Mucosa of stomach (tissue), 1 donor: ENCODE results near the gene CDH16.
A peak's percentile ranks its signal among the peaks of the same experiment; 100 is the strongest.
"Not testable (repeated sequence)": the region's sequence is repeated elsewhere in the genome, so short reads cannot be mapped to it uniquely, and the experiment has no call there.

ENCODE experiments used
- H3K27me3 ChIP-seq: one replicate; pipeline ENCODE4 v1.7.0; 2013; ENCODE audit warnings: mild to moderate bottlenecking, low read length; ENCODE audit not compliant: control insufficient read depth, insufficient read depth
- H3K36me3 ChIP-seq: one replicate; pipeline ENCODE4 v1.7.0; 2013; ENCODE audit warnings: low read length; ENCODE audit not compliant: control insufficient read depth, insufficient read depth
- H3K4me1 ChIP-seq: one replicate; pipeline ENCODE4 v1.7.0; 2013; ENCODE audit warnings: mild to moderate bottlenecking, low read length; ENCODE audit not compliant: control insufficient read depth, insufficient read depth
- H3K4me3 ChIP-seq: one replicate; pipeline ENCODE4 v1.7.0; 2013; ENCODE audit warnings: low read length
- H3K9ac ChIP-seq: one replicate; pipeline ENCODE4 v1.7.0; 2013; ENCODE audit warnings: mild to moderate bottlenecking, low read length, moderate library complexity
- H3K9me3 ChIP-seq: one replicate; pipeline ENCODE4 v1.7.0; 2013; ENCODE audit warnings: mild to moderate bottlenecking, low read length, moderate library complexity; ENCODE audit not compliant: control insufficient read depth
- donor health status: Pancreatic carcinoma.

Gene CDH16

DNA sequence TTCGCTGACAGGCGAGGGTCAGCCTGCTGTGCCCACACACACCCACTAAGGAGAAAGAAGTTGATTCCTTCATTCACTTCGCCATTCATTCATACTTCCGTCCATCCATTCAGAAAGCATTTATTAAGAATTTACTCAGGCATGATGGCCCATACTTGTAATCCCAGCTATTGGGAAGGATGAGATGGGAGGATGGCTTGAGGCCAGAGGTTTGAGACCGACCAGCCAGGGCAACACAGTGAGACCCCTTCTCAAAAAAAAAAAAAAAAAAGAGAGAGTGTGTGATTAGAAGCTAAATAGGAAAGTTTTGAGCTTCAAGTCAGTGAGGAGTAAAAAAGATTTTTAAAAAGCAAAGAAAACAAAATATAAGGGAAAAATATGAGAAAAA, 25.4 kb upstream of the CDH16 start:
- no peak overlapping the region for H3K9ac ChIP-seq
- no peak overlapping the region for H3K4me3 ChIP-seq
- H3K4me1 ChIP-seq = peaks cover 9% of the 10 kb centered on the region
- no peaks in the 10 kb centered on the region for H3K9me3 ChIP-seq
- H3K27me3 ChIP-seq = peaks cover 10% of the 10 kb centered on the region
- H3K36me3 ChIP-seq = peaks cover 19% of the 10 kb centered on the region

DNA sequence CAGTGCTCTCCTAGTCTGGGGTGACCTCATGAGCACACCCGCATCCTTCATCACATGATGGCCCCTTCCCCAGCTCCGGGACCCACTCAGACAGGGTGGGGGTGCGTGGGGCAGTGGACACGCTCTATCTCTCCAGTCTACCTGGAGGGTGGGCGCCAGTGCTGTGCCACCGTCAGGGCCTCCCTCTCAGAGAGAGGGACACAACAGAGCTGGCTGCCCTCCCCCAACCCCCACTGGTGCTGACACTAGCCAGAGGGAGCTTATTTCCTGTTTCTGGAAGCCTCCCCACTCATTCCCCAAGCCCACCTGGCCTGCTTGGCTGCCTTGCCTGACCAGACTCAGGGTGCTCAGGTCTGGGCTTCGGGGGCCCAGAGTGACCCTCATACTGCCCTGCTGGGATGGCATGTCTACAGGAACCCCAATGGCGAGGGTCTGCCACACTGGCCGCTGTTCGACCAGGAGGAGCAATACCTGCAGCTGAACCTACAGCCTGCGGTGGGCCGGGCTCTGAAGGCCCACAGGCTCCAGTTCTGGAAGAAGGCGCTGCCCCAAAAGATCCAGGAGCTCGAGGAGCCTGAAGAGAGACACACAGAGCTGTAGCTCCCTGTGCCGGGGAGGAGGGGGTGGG, 24.9 kb upstream of the CDH16 start:
- Histone ChIP-seq H3K4me3 (no peak overlapping the region), H3K27me3 (peaks cover 5% of the 10 kb centered on the region), H3K9ac (no peak overlapping the region), H3K36me3 (peaks cover 19% of the 10 kb centered on the region), H3K9me3 (no peaks in the 10 kb centered on the region), H3K4me1 (peaks cover 4% of the 10 kb centered on the region)

DNA sequence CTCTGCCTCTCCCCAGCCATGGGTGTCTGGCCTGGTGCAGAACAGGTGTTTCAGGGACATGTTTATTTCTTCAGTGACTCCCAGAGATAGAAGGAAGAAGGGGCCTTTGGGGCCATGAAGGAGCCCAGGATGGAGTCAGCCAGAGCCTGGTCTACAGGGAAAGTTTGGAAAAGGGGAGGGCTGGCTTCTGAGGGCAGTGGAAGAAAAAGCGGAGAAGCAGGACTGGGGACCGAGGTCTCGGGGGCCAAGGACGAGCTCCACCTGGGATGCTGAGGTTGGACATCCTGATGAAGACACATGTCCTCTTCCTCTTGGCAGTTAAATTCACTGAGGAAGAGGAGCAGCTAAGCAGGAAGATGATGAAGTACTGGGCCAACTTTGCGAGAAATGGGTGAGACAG, 24.3 kb upstream of the CDH16 start:
- H3K9me3 ChIP-seq = no peaks in the 10 kb centered on the region
- peaks cover 21% of the 10 kb centered on the region for H3K36me3 ChIP-seq

DNA sequence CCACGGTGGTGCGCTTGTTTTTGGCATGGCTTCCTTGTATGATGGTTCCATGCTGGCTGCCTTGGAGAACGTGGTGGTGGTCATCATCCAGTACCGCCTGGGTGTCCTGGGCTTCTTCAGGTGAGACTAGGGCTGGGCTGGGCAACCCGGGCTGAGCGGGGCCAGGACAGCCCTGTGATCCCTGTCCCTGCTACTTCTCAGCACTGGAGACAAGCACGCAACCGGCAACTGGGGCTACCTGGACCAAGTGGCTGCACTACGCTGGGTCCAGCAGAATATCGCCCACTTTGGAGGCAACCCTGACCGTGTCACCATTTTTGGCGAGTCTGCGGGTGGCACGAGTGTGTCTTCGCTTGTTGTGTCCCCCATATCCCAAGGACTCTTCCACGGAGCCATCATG, 21.6 kb upstream of the CDH16 start:
- no peak overlapping the region for H3K4me3 ChIP-seq
- H3K9ac ChIP-seq = no peak overlapping the region
- peaks cover 25% of the 10 kb centered on the region for H3K36me3 ChIP-seq
- peaks cover 29% of the 10 kb centered on the region for H3K4me1 ChIP-seq
- H3K27me3 ChIP-seq = no peaks in the 10 kb centered on the region
- H3K9me3 ChIP-seq = no peaks in the 10 kb centered on the region

More for the DNA sequence above, 24.3 kb upstream of the CDH16 start:
- Histone ChIP-seq H3K27me3 (no peaks in the 10 kb centered on the region), H3K4me3 (no peak overlapping the region), H3K4me1 (peaks cover 2% of the 10 kb centered on the region), H3K9ac (no peak overlapping the region)

DNA sequence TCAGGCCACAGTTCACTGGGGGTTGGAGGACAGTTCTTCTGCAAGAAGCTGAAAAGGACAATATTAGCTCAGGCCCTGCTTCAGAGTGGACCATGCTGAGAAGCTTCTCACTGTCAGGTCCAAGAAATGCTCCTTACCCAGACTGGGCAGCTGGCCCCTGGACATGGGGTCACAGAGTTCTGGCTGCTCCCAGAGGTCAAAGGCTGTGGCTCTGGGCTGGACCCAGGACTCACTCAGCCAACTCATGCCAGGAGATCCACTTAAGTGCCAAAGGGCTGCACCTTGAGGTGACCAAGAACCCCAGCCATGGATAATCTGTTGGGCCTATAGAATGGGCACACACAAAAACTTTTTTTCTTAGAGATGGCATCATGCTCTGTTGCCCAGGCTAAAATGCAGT, 20.7 kb upstream of the CDH16 start:
- Histone ChIP-seq H3K9ac (no peak overlapping the region), H3K4me3 (no peak overlapping the region), H3K27me3 (no peaks in the 10 kb centered on the region), H3K36me3 (peaks cover 25% of the 10 kb centered on the region), H3K4me1 (peaks cover 32% of the 10 kb centered on the region), H3K9me3 (no peaks in the 10 kb centered on the region)

DNA sequence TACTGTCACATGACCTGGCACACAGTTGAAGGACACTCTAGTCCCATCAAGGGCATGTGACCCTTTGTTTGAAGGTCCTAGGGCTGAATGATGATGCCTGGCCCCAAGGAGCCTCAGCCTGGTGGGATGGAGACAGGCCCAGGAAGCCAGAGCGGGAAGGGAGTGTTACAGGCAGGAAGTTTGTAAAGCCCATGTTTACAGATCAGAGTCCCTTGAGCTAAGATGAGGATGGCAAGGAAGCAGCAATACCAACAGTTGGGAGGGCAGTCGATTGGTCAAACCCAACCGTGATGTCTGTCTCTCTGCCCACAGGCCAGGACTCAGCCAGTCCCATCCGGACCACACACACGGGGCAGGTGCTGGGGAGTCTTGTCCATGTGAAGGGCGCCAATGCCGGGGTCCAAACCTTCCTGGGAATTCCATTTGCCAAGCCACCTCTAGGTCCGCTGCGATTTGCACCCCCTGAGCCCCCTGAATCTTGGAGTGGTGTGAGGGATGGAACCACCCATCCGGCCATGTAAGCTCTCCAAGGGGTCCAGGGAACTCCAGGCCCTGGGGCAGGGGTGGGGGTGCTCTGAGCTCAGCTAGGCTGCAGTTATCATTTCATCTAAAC, 19.1 kb upstream of the CDH16 start:
- Histone ChIP-seq H3K9ac (no peak overlapping the region), H3K4me1 (peaks cover 42% of the 10 kb centered on the region), H3K36me3 (peaks cover 25% of the 10 kb centered on the region), H3K9me3 (no peaks in the 10 kb centered on the region), H3K4me3 (no peak overlapping the region), H3K27me3 (no peaks in the 10 kb centered on the region)

DNA sequence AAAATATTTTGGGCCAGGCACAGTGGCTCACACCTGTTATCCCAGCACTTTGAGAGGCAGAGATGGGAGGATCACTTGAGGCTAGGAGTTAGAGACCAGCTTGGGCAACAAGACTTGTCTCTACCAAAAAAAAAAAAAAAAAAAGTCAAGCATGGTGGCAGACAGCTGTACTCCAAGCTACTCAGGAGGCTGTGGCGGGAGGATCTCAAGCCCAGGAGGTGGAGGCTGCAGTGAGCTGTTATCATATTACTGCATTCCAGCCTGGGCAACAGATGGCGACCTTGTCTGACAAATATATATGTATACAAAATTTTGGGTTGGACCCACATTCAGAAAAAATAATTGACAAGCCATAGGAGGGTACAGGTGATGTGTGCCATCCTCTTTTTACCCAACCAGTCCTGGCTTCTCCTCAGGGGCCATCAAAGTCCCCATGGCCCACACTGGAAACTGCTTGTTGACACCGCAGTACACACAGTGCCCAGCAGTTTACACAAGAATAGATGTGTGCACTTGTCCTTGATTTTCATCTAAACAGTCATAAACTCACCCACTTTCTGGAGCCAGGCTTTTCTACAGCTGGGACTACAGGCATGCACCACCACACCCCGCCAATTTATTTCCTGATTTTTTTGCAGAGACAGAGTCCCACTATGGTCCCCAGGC, 18.3 kb upstream of the CDH16 start:
- no peak overlapping the region for H3K4me3 ChIP-seq
- peak overlapping the region; percentile 95 for H3K9ac ChIP-seq
- H3K9me3 ChIP-seq = no peaks in the 10 kb centered on the region
- H3K4me1 ChIP-seq = peaks cover 50% of the 10 kb centered on the region
- peaks cover 25% of the 10 kb centered on the region for H3K36me3 ChIP-seq
- no peaks in the 10 kb centered on the region for H3K27me3 ChIP-seq

DNA sequence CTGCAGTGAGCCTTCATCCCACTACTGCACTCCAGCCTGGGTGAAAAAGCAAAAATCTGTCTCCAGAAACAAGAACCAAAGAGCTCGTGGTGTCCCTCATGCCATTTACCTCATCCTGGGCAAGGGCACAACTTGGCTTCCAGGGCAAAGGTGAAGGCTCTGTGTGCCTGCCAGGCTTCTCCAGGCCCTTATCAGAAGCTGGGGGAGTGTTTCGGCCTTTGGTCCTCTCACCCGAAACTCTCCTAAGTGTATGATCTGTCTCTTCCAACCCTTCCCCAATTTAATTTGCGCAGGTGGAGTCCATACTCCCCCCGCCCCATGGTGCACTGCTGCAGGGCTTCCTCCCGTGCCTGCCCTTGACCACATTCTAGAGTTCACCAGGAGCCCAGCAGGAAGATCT, 17.8 kb upstream of the CDH16 start:
- Histone ChIP-seq H3K27me3 (no peaks in the 10 kb centered on the region), H3K9ac (peak overlapping the region; percentile 95), H3K4me3 (peak overlapping the region; percentile 20), H3K4me1 (peaks cover 56% of the 10 kb centered on the region), H3K36me3 (peaks cover 21% of the 10 kb centered on the region), H3K9me3 (no peaks in the 10 kb centered on the region)

DNA sequence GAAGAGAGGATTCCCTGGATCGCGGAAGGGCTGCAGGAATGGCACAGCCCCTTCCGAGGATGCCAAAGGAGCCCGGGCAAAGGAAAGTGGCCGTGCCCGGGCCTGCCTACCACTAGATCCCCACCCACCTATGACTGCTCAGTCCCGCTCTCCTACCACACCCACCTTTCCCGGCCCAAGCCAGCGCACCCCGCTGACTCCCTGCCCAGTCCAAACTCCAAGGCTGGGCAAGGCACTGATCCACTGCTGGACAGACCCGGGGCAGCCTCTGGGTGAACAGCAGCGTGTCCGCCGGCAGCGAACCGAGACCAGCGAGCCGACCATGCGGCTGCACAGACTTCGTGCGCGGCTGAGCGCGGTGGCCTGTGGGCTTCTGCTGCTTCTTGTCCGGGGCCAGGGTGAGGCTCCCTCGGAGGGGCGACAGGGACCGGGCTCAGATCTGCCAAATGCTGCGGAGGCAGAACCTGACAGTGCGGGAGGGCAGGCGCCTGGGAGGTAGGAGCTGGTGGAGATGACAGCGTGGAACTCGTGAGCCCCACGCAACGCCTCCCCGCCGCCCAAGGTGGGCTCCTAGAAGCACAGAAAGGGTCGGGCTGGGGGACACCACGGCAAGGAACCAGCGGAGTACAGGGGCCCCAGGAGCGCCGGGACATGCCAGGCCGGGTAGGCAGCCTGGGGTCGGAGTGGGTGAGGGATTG, 16.8 kb upstream of the CDH16 start, which contains the start of gene CES2:
Gene CES2 (plus strand): TSS at position 203 of the 698 bp plus-strand sequence. CDS start 120 bp downstream, at position 323.
- Histone ChIP-seq H3K27me3 (no peaks in the 10 kb centered on the region), H3K9ac (peak within 1 kb of the TSS; percentile 95), H3K9me3 (no peaks in the 10 kb centered on the region), H3K36me3 (peaks cover 12% of the 10 kb centered on the region), H3K4me3 (peak within 1 kb of the TSS; percentile 88), H3K4me1 (peaks cover 61% of the 10 kb centered on the region)

DNA sequence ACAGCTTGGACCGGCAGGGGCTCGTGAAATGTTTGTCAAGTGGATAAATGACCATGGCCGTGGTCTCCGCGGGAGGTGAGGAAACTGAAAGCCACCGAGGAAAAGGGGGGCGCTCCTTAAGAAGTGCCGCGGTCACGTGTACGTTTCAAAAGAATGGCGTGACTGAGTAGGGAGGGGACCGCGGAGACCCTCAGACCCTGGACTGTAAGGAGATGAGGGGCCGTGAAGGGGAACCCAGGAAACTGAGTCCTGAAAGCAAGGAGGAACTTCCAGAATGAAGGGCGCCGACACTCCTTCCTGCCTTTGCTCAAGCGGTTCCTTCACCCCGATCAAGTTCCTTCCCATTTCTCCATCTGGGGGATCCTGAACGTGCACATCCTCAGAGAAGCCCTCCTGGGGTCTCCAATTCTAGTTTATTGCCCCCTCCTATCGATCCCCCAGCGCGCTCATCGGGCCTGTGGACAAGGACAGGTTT, 16.2 kb upstream of the CDH16 start:
- not testable (repeated sequence) for H3K36me3 ChIP-seq
- peaks cover 67% of the 10 kb centered on the region for H3K4me1 ChIP-seq

DNA sequence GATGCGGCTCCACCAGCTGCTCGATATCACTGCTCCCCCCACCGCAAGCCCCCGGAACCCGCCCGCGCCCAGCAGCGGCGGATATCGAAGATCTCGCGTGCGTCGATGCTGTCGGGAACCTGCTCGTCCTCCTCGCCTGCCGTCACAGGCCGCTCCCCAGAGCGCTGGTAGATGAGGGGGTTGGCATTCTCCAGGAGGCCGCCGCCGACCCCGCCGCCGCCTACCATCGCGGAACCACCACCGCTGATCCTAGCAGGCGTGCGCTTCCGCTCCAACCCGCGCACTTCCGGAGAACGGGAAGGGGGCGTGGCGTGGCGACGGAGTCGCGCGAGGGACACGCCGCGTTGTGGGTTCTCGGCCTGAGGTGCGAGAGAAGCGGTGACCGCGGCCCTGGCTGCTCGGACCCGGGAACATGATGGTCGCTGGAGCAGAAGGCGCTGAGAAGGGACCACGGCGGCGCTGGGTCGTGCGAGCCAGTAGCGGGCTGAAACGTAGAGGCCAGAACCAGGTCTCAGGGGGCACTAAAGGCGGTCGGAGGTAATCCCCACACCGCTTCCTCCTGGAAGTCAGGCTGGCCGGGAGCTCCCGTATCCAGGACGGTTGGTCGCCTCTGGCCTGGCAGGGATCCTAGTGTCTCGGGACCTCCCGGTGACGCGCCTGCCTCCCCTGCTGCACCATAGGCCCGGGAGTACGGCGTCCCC, 15.6 kb upstream of the CDH16 start, which contains the start of gene CIAO2B:
Gene CIAO2B (minus strand): TSS at position 265 of the 701 bp plus-strand sequence. CDS start 38 bp downstream, at position 227.
- Histone ChIP-seq H3K27me3 (no peaks in the 10 kb centered on the region), H3K36me3 (peaks cover 6% of the 10 kb centered on the region), H3K4me3 (peak within 1 kb of the TSS; percentile 88), H3K9ac (peak within 1 kb of the TSS; percentile 95), H3K9me3 (no peaks in the 10 kb centered on the region), H3K4me1 (peaks cover 68% of the 10 kb centered on the region)

More for the DNA sequence above, 16.2 kb upstream of the CDH16 start:
- H3K9me3 ChIP-seq, H3K27me3 ChIP-seq: not testable (repeated sequence)
- Histone ChIP-seq H3K4me3 (peak overlapping the region; percentile 88), H3K9ac (peak overlapping the region; percentile 95)
